Keratinocyte (primary cell): ENCODE data around the gene BCAT1. TPM values are rescaled to one million over a fixed set of nuclear protein-coding genes. Genes with fewer than 3 reads are reported as not detected.
A peak's percentile ranks its signal among the peaks of the same experiment; 100 is the strongest.

ENCODE experiments used
- DNase-seq: peaks from one replicate; pipeline ENCODE4 v3.0.0-alpha.2; 2011; ENCODE audit warnings: low read depth, missing footprints, low spot score
- FAIRE-seq: peaks from 2 replicates; lab custom pipeline; 2011; peaks lifted over from hg19 to GRCh38; lab: Jason Lieb, UNC
- H2AFZ ChIP-seq: 2 replicates; pipeline ENCODE4 v1.6.0; 2012; ENCODE audit warnings: low read length, control low read depth, inconsistent platforms; ENCODE audit not compliant: control insufficient read depth
- H3K27ac ChIP-seq: 2 replicates; pipeline ENCODE4 v1.5.1; 2011; ENCODE audit warnings: low read length; ENCODE audit not compliant: control insufficient read depth, insufficient read depth
- H3K27me3 ChIP-seq: 3 replicates; pipeline ENCODE4 v1.6.0; 2011; ENCODE audit warnings: low read length; ENCODE audit not compliant: control insufficient read depth, insufficient read depth; ENCODE audit errors: extremely low read depth
- H3K36me3 ChIP-seq, 2 experiments: 2 replicates in 1 of 2; 3 replicates in 1 of 2; pipeline ENCODE4 v1.5.1; 2011; ENCODE audit warnings: low read length in 2 of 2, mild to moderate bottlenecking in 1 of 2; ENCODE audit not compliant: control insufficient read depth in 2 of 2, insufficient read depth in 2 of 2; ENCODE audit errors: extremely low read depth in 1 of 2
- H3K4me1 ChIP-seq: 3 replicates; pipeline ENCODE4 v1.5.1; 2011; ENCODE audit warnings: low read length; ENCODE audit not compliant: control insufficient read depth, insufficient read depth; ENCODE audit errors: extremely low read depth
- H3K4me2 ChIP-seq: 3 replicates; pipeline ENCODE4 v1.6.0; 2011; ENCODE audit warnings: low read depth, low read length; ENCODE audit not compliant: control insufficient read depth, insufficient read depth; ENCODE audit errors: extremely low read depth
- H3K4me3 ChIP-seq, 3 experiments: fragments of 200-600 bp in 1 of 3; sonication (generic) in 1 of 3; 2 replicates in 2 of 3; 3 replicates in 1 of 3; pipeline ENCODE4 v1.5.1; 2011 to 2016; ENCODE audit warnings: low read length in 3 of 3, mild to moderate bottlenecking in 3 of 3, control low read depth in 2 of 3, inconsistent platforms in 1 of 3, low read depth in 1 of 3, mixed read lengths in 1 of 3, mixed run types in 1 of 3, moderate library complexity in 1 of 3; ENCODE audit not compliant: control insufficient read depth in 2 of 3, insufficient read depth in 2 of 3; ENCODE audit errors: extremely low read depth in 1 of 3
- H3K79me2 ChIP-seq: 2 replicates; pipeline ENCODE4 v1.6.0; 2012; ENCODE audit warnings: low read length; ENCODE audit not compliant: control insufficient read depth, insufficient read depth
- H3K9ac ChIP-seq: 3 replicates; pipeline ENCODE4 v1.6.0; 2011; ENCODE audit warnings: low read length; ENCODE audit not compliant: control insufficient read depth, insufficient read depth; ENCODE audit errors: extremely low read depth
- H3K9me1 ChIP-seq: 3 replicates; pipeline ENCODE4 v1.6.0; 2011; ENCODE audit warnings: low read length; ENCODE audit not compliant: control insufficient read depth, insufficient read depth; ENCODE audit errors: extremely low read depth
- H3K9me3 ChIP-seq: 2 replicates; pipeline ENCODE4 v1.5.1; 2012; ENCODE audit warnings: low read depth, low read length; ENCODE audit not compliant: control insufficient read depth
- H4K20me1 ChIP-seq: 3 replicates; pipeline ENCODE4 v1.6.0; 2011; ENCODE audit warnings: low read length; ENCODE audit not compliant: control insufficient read depth, insufficient read depth; ENCODE audit errors: extremely low read depth
- CTCF ChIP-seq, 3 experiments: IDR thresholded peaks in 1 of 3; conservative IDR thresholded peaks in 1 of 3; optimal IDR thresholded peaks in 1 of 3; 2 replicates in 2 of 3; 3 replicates in 1 of 3; pipeline versions ENCODE3 to v1.5.1; 2011; ENCODE audit warnings: low read length in 3 of 3, mild to moderate bottlenecking in 3 of 3, moderate library complexity in 2 of 3, control low read depth in 1 of 3, inconsistent platforms in 1 of 3; ENCODE audit not compliant: insufficient read depth in 2 of 3; ENCODE audit errors: extremely low read depth in 1 of 3
- EZH2 ChIP-seq: IDR thresholded peaks from one replicate; pipeline ENCODE4 v1.6.1; 2012; ENCODE audit warnings: inconsistent platforms, mild to moderate bottlenecking, low read length, moderate library complexity
- dilution Hi-C: fragments of 300-500 bp; cut with MboI; formaldehyde crosslinking; loops from one replicate; pipeline ENCODE4 v1.7.0; 2020; ENCODE audit warnings: low sequenced_read_pairs; ENCODE audit not compliant: extremely low pct_ligation_motif_present
- polyA plus RNA-seq, 5 experiments: library from polyadenylated mRNA; depleted of rRNA in 3 of 5; stranded (reverse) in 3 of 5; stranded (forward) in 1 of 5; unstranded in 1 of 5; fragments of >200 nt; gene quantifications; 1 replicate in 1 of 5; 2 replicates in 3 of 5; 3 replicates in 1 of 5; pipeline versions ENCODE4 v1.2.1 to v1.2.3, GENCODE V29; 2011 to 2012; ENCODE audit warnings: missing spikeins in 2 of 5, low read depth in 1 of 5, low replicate concordance in 1 of 5

BCAT1 gene
- polyA plus RNA-seq, 1 donor (not counting 4 experiments of a cell fraction or from before 2014, with no cell fraction given): 6.5 TPM

- FAIRE-seq: peak; percentile 60
- H3K4me3 ChIP-seq: peak overlapping the region in 1 of 3 experiments; percentile 41
- H3K27me3 ChIP-seq: no peaks in the 10 kb centered on the region
- H3K79me2 ChIP-seq: peaks cover 3% of the 10 kb centered on the region
- no peak overlapping the region for H2AFZ ChIP-seq
- H3K36me3 ChIP-seq: no peaks in the 10 kb centered on the region
- H3K4me1 ChIP-seq: peaks cover 23% of the 10 kb centered on the region
- dilution Hi-C loops: no loop called here
- no peak for DNase-seq
- H4K20me1 ChIP-seq: no peaks in the 10 kb centered on the region
- peak overlapping the region; percentile 29 for H3K9ac ChIP-seq
- H3K27ac ChIP-seq: peak overlapping the region; percentile 81
- H3K4me2 ChIP-seq: peak overlapping the region; percentile 59
- no peak for TF ChIP-seq EZH2
- TF ChIP-seq CTCF (optimal IDR thresholded peaks at IDR 0.05 in 1 of 3, IDR thresholded peaks at IDR 0.05 in 1 of 3, conservative IDR thresholded peaks at IDR 0.05 in 1 of 3; ENCODE audit: extremely low read depth in 1 of 3, insufficient read depth in 2 of 3, low read length in 3 of 3): no peak
- no peaks in the 10 kb centered on the region for H3K9me3 ChIP-seq
- no peaks in the 10 kb centered on the region for H3K9me1 ChIP-seq
Measured at GRCh38 chr12:24922090-24922489, 26.8 kb downstream of the BCAT1 start.

- Histone ChIP-seq H3K4me2 (peak overlapping the region; percentile 59), H2AFZ (no peak overlapping the region), H3K9me3 (no peaks in the 10 kb centered on the region), H3K9me1 (no peaks in the 10 kb centered on the region), H4K20me1 (no peaks in the 10 kb centered on the region), H3K4me3 (no peak overlapping the region), H3K9ac (no peak overlapping the region), H3K79me2 (peaks cover 3% of the 10 kb centered on the region), H3K36me3 (no peaks in the 10 kb centered on the region), H3K27ac (peak overlapping the region; percentile 81), H3K27me3 (no peaks in the 10 kb centered on the region), H3K4me1 (peaks cover 23% of the 10 kb centered on the region)
- dilution Hi-C loops: no loop called here
- no peak for DNase-seq
- FAIRE-seq: peak; percentile 60
- TF ChIP-seq EZH2: no peak
- TF ChIP-seq CTCF (optimal IDR thresholded peaks at IDR 0.05 in 1 of 3, IDR thresholded peaks at IDR 0.05 in 1 of 3, conservative IDR thresholded peaks at IDR 0.05 in 1 of 3; ENCODE audit: extremely low read depth in 1 of 3, insufficient read depth in 2 of 3, low read length in 3 of 3): no peak
Measured at GRCh38 chr12:24921251-24922038, 27.5 kb downstream of the BCAT1 start.
